ENCODE measurements around the gene HAL. TPM values are rescaled to one million over a fixed set of nuclear protein-coding genes. Genes with fewer than 3 reads are reported as not detected.

The HAL gene
- total and polyA plus RNA-seq, 2 of the 4 experiments (the other 2 are of a cell fraction), result under 0.01 to 0.02 TPM

GRCh38 chr12:95963096-95963495, 33.0 kb downstream of the HAL start:
- Histone ChIP-seq H4K8ac (ENCODE audit: low read depth in 2 of 2, low read length in 2 of 2) (no peak overlapping the region), H2BK15ac (ENCODE audit: low read depth, low read length) (no peak overlapping the region), H3K23ac (ENCODE audit: low read depth, low read length) (no peak overlapping the region), H2BK20ac (ENCODE audit: low read depth, low read length) (no peak overlapping the region), H3K79me1 (ENCODE audit: low read depth in 1 of 2, low read length in 2 of 2) (no peaks in the 10 kb centered on the region), H3K36me3 (ENCODE audit: control insufficient read depth, insufficient read depth, low read length) (no peaks in the 10 kb centered on the region), H2AK9ac (replicated peaks; ENCODE audit: low read depth, low read length, poor library complexity) (no peak overlapping the region), H3K27me3 (ENCODE audit: control insufficient read depth, insufficient read depth, low read length) (peaks cover 3% of the 10 kb centered on the region), H3K9ac (ENCODE audit: low read depth, low read length) (no peak overlapping the region), H4K5ac (ENCODE audit: low read depth, low read length) (no peak overlapping the region), H4K91ac (ENCODE audit: insufficient read depth, low read depth, low read length) (no peak overlapping the region), H2AFZ (replicated peaks; ENCODE audit: low read length, poor library complexity) (no peak overlapping the region), H3K56ac (ENCODE audit: extremely low read depth, insufficient read depth, low read length) (no peak overlapping the region), H3K4me2 (ENCODE audit: low read depth, low read length) (no peak overlapping the region), H3K18ac (ENCODE audit: low read depth, low read length) (no peak overlapping the region), H3K9me1 (ENCODE audit: insufficient read depth, low read length) (no peaks in the 10 kb centered on the region), H2AK5ac (ENCODE audit: low read depth, low read length) (no peak overlapping the region), H3K4ac (ENCODE audit: low read depth, low read length) (no peak overlapping the region), H3K14ac (replicated peaks; ENCODE audit: low read depth, low read length) (no peak overlapping the region), H3K4me3 (ENCODE audit: insufficient read depth, low read depth, low read length) (no peak overlapping the region), H3K9me3 (ENCODE audit: control insufficient read depth, insufficient read depth, low read length) (no peaks in the 10 kb centered on the region), H3K4me1 (ENCODE audit: control insufficient read depth, insufficient read depth, low read length) (no peaks in the 10 kb centered on the region), H3K27ac (ENCODE audit: insufficient read depth, low read length) (no peak overlapping the region), H4K20me1 (ENCODE audit: insufficient read depth, low read length) (no peaks in the 10 kb centered on the region), H2BK120ac (ENCODE audit: low read depth, low read length) (no peak overlapping the region), H2BK5ac (ENCODE audit: low read depth, low read length, poor library complexity, severe bottlenecking) (no peak overlapping the region)
- DNase-seq, result no peak
- dilution Hi-C loops (cut with HindIII; ENCODE audit: low sequenced_read_pairs, unreplicated experiment), result no loop called here
- intact Hi-C loops (cut with micrococcal nuclease), result no loop called here
- no peak for TF ChIP-seq ELK1 (IDR thresholded peaks at IDR 0.05; ENCODE audit: borderline replicate concordance, low read depth, low read length)
- no peak for TF ChIP-seq NFE2L2 (IDR thresholded peaks at IDR 0.05; ENCODE audit: low read depth, low read length)
- no peak for TF ChIP-seq MAZ (IDR thresholded peaks at IDR 0.05; ENCODE audit: borderline replicate concordance, low read depth, low read length)
- no peak for TF ChIP-seq USF2 (IDR thresholded peaks at IDR 0.05; ENCODE audit: low read depth, low read length)
- no peak for TF ChIP-seq RCOR1 (IDR thresholded peaks at IDR 0.05; ENCODE audit: insufficient replicate concordance, low read length)
- no peak for TF ChIP-seq RFX5 (IDR thresholded peaks at IDR 0.05; ENCODE audit: low read depth, low read length)
- no CpG with 5 or more reads among the region's 2 CpGs for WGBS, 2 experiments (ENCODE audit: extremely low coverage in 2 of 2, insufficient read length in 1 of 2)
- no TSS peak for BruUV-seq (replicated peaks)
- ChIA-PET CTCF (no interaction called here), POLR2A (ENCODE audit: unreplicated experiment) (no interaction called here)
- in situ Hi-C loops (cut with MboI; ENCODE audit: low sequenced_read_pairs), result no loop called here
- no peak for ATAC-seq (ENCODE audit: low read depth)
